Measurements from ENCODE around the gene BAZ1B.
A peak's percentile ranks its signal among the peaks of the same experiment; 100 is the strongest.
"Not testable (repeated sequence)": the region's sequence is repeated elsewhere in the genome, so short reads cannot be mapped to it uniquely, and the experiment has no call there.

BAZ1B gene

DNA sequence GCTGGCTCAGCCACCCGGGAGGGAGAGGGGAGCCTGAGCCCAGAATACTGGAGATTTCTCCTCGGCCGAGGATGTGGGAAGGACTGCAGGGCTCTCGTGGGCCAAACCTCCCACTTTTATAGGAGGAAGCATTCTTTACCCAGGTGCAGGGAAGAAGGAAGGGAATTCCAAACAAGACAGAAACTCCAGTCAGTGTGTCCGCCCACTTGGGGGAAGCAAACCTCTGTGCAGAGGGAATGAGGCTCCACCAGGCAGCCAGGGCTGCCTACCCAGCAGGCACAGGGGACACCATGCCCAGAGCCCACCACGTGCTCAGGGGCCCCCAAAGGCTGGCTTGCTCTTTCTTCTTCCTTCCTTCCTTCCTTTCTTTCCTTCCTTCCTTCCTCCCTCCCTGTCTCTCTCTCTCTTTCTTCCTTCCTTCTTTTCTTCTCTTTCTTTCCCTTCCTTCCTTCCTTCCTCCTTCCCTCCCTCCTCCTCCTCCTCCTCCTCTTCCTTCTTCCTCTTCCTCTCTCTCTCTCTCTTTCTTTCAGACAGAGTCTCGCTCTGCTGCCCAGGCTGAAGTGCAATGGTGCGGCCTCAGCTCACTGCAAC lies 103.9 kb downstream of the BAZ1B start:
- no peaks in the 10 kb centered on the region for H3K79me2 ChIP-seq (ENCODE audit: insufficient read depth, low read length)
- H3K36me3 ChIP-seq (ENCODE audit: low read length): no peaks in the 10 kb centered on the region
- no peaks in the 10 kb centered on the region for H4K20me1 ChIP-seq (ENCODE audit: low read depth, low read length)
- no peak overlapping the region for H2AFZ ChIP-seq (ENCODE audit: low read depth, low read length, severe bottlenecking)
- no peaks in the 10 kb centered on the region for H3F3A ChIP-seq (ENCODE audit: insufficient read depth)
- no peak overlapping the region for H3K4me2 ChIP-seq (ENCODE audit: low read depth, low read length, poor library complexity, severe bottlenecking)
- no peak overlapping the region for H3K4me3 ChIP-seq (ENCODE audit: insufficient read depth, low read length, poor library complexity, severe bottlenecking)
- TF ChIP-seq EZH2phosphoT487 (conservative IDR thresholded peaks at IDR 0.05; ENCODE audit: low read length): no peak
- TF ChIP-seq, protein P1, sequence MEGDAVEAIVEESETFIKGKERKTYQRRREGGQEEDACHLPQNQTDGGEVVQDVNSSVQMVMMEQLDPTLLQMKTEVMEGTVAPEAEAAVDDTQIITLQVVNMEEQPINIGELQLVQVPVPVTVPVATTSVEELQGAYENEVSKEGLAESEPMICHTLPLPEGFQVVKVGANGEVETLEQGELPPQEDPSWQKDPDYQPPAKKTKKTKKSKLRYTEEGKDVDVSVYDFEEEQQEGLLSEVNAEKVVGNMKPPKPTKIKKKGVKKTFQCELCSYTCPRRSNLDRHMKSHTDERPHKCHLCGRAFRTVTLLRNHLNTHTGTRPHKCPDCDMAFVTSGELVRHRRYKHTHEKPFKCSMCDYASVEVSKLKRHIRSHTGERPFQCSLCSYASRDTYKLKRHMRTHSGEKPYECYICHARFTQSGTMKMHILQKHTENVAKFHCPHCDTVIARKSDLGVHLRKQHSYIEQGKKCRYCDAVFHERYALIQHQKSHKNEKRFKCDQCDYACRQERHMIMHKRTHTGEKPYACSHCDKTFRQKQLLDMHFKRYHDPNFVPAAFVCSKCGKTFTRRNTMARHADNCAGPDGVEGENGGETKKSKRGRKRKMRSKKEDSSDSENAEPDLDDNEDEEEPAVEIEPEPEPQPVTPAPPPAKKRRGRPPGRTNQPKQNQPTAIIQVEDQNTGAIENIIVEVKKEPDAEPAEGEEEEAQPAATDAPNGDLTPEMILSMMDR (IDR thresholded peaks at IDR 0.05; ENCODE audit: insufficient read depth, low read length, poor library complexity, severe bottlenecking): no peak
- H3K9ac ChIP-seq (ENCODE audit: low read length): no peak overlapping the region
- H3K27me3 ChIP-seq (ENCODE audit: low read length): no peaks in the 10 kb centered on the region
- no peaks in the 10 kb centered on the region for H3K9me2 ChIP-seq (replicated peaks; ENCODE audit: insufficient read depth, low read length)
- no peak overlapping the region for H3K27ac ChIP-seq (ENCODE audit: low read depth, low read length)
- no peaks in the 10 kb centered on the region for H3K9me3 ChIP-seq (ENCODE audit: insufficient read depth, low read length)

DNA sequence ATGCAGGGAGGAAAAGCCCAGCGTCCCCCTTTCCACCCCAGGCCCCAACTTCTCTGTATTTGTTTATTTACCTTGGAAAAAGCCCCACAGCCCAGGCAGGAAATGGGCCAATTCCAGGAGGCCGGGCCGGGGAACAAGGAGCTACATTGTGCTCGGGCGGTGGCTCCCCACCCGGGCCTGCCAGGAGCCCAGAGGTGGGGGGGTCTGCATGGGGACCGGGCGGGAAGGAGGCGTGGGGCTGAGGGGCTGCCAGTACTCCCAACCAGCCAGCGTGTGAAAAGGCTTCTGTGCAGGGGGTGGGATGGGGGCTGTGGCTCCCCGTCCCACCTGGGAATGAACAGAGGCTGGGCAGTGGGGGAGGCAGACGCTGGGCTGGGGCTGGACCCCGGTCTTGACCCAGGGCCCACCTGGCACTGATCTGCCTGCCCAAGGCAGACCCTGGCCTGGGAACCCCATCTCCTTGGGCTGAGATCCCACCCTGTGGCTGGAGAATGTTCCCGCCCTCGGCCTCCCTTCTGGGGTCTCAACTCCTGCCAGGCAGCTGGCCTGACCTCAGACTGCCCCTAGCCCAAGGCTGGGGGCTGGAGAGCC lies 111.5 kb downstream of the BAZ1B start:
- not testable (repeated sequence) for H4K20me1 ChIP-seq (ENCODE audit: low read depth, low read length); H2AFZ ChIP-seq (ENCODE audit: low read depth, low read length, severe bottlenecking); H3K4me3 ChIP-seq (ENCODE audit: insufficient read depth, low read length, poor library complexity, severe bottlenecking); H3F3A ChIP-seq (ENCODE audit: insufficient read depth); H3K36me3 ChIP-seq (ENCODE audit: low read length); H3K79me2 ChIP-seq (ENCODE audit: insufficient read depth, low read length); H3K4me2 ChIP-seq (ENCODE audit: low read depth, low read length, poor library complexity, severe bottlenecking); H3K27me3 ChIP-seq (ENCODE audit: low read length); H3K9me3 ChIP-seq (ENCODE audit: insufficient read depth, low read length); H3K27ac ChIP-seq (ENCODE audit: low read depth, low read length); H3K9me2 ChIP-seq (replicated peaks; ENCODE audit: insufficient read depth, low read length); H3K9ac ChIP-seq (ENCODE audit: low read length)

DNA sequence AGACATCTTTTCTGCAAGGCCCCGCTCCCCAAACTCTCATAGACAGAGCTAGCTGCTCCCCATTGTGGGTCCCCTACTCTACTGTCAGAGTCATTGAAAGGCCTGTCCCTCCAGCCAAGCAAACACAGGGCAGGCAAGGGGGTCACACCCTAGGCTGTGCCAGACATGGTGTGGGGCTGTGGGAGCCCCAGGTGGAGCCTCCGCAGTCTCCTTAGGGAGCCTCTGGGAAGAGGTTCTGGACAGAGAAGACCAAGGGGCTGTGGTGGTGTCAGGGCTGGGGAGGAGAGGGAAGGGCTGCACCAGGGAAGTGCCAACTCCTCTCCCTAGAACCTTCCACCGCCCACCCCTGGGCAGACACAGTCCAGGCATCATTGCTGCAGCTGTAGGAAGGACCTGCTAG lies 117.2 kb downstream of the BAZ1B start:
- not testable (repeated sequence) for H3K27ac ChIP-seq (ENCODE audit: low read depth, low read length); H3K79me2 ChIP-seq (ENCODE audit: insufficient read depth, low read length); H3K36me3 ChIP-seq (ENCODE audit: low read length); H3K9ac ChIP-seq (ENCODE audit: low read length); H2AFZ ChIP-seq (ENCODE audit: low read depth, low read length, severe bottlenecking); H3K27me3 ChIP-seq (ENCODE audit: low read length); H3K4me2 ChIP-seq (ENCODE audit: low read depth, low read length, poor library complexity, severe bottlenecking); H3K4me3 ChIP-seq (ENCODE audit: insufficient read depth, low read length, poor library complexity, severe bottlenecking); H3F3A ChIP-seq (ENCODE audit: insufficient read depth); H4K20me1 ChIP-seq (ENCODE audit: low read depth, low read length); H3K9me3 ChIP-seq (ENCODE audit: insufficient read depth, low read length); H3K9me2 ChIP-seq (replicated peaks; ENCODE audit: insufficient read depth, low read length)

DNA sequence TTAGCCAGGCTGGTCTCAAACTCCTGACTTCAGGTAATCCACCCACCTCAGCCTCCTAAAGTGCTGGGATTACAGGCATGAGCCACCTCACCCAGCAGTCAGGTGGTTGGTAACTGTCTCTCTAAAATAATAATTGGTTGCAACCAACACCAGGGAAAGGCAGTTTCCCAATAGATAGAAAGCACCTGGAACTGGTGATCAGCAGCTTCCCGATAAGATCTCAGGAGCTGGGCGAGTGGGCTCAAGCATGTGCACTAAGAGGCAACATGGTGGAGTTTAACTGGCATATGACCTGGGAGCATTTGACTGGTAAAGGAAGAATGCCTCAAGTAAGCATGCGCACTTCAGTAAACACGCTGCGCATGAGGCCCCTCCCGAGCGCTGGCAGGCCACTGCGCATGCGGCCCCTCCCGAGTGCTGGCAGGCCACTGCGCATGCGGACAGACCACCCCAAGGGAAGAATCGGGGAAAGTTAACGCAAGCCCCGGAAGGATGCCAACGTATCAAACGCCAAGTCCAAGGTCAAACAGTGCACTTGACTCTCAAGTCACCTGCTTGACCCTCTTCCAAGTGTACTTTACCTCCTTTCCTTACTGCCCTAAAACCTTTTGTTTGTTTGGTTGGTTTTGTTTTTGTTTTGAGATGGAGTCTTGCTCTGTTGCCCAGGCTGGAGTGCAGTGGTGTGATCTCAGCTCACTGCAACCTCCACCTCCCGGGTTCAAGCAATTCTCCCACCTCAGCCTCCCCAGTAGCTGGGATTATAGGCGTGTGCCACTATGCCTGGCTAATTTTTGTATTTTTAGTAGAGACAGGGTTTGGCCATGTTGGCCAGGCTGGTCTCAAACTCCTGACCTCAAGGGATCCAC lies 122.7 kb downstream of the BAZ1B start:
- not testable (repeated sequence) for H3K79me2 ChIP-seq (ENCODE audit: insufficient read depth, low read length); H3K9me3 ChIP-seq (ENCODE audit: insufficient read depth, low read length); H3K9ac ChIP-seq (ENCODE audit: low read length); H2AFZ ChIP-seq (ENCODE audit: low read depth, low read length, severe bottlenecking); H4K20me1 ChIP-seq (ENCODE audit: low read depth, low read length); H3K27ac ChIP-seq (ENCODE audit: low read depth, low read length); H3F3A ChIP-seq (ENCODE audit: insufficient read depth); H3K36me3 ChIP-seq (ENCODE audit: low read length); H3K9me2 ChIP-seq (replicated peaks; ENCODE audit: insufficient read depth, low read length); H3K27me3 ChIP-seq (ENCODE audit: low read length); H3K4me3 ChIP-seq (ENCODE audit: insufficient read depth, low read length, poor library complexity, severe bottlenecking)
- peak overlapping the region; percentile 38 for H3K4me2 ChIP-seq (ENCODE audit: low read depth, low read length, poor library complexity, severe bottlenecking)

Measured in SU-DHL-6 (cell line).